Measurements from ENCODE around the gene CCDC158. TPM values are rescaled to one million over a fixed set of nuclear protein-coding genes. Genes with fewer than 3 reads are reported as not detected.

CCDC158 gene
- total RNA-seq, 2 donors from 2014 or later: not detected

DNA sequence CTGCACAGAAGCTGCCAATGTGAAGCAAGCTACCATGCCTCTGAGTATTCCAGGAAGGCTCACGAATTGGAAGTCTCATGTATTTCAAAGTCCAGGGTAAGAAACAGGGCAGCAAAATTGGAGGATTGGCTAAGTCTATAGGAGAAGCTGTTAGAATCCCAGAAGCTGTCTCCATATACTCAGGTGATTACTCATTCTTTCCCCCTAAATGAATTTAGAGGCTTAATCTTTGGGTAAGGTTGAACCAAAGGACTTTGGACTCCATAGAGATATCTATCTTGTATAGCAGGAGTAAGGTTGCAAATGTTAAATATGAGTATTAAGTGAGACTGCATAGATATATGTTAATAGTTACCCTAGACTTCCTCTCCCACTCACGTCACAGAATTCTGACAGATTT lies 78.1 kb downstream of the CCDC158 start:
- Mint-ChIP-seq H3K4me3 (no peak overlapping the region), H3K4me1 (ENCODE audit: low read depth) (no peaks in the 10 kb centered on the region), H3K27ac (no peak overlapping the region), H3K27me3 (ENCODE audit: low read depth) (peaks cover 7% of the 10 kb centered on the region), H3K9me3 (peaks cover 0 to 4% of the 10 kb centered on the region in 2 donors), H3K36me3 (ENCODE audit: insufficient read depth in 2 of 2) (peaks cover 0 to 5% of the 10 kb centered on the region in 2 donors)
- DNase-seq (no peak), ATAC-seq (replicated peaks in 1 of 2) (no peak)

DNA sequence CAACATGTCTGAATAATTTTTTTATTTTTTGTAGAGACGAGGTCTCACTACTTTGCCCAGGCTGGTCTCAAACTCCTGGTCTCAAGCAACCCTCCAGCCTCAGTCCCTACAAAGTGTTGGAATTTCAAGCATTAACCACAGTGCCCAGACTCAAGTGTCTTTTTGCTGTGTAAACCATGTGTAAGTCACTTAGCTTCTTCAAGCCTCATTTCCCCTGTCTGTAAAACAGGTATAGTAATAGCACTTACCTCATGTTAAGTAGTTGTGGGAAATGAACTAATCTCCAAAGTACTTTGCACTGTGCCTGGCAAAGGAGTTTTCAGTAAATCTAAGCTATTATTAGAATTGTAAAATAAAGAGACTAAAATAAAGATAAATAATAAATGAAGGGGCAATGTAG lies 78.8 kb downstream of the CCDC158 start:
- H3K27ac Mint-ChIP-seq: no peak overlapping the region
- H3K27me3 Mint-ChIP-seq (ENCODE audit: low read depth): peaks cover 7% of the 10 kb centered on the region
- H3K9me3 Mint-ChIP-seq: peaks cover 0 to 2% of the 10 kb centered on the region in 2 donors
- no peak for DNase-seq
- ATAC-seq (replicated peaks in 1 of 2): no peak
- H3K4me1 Mint-ChIP-seq (ENCODE audit: low read depth): no peaks in the 10 kb centered on the region
- no peak overlapping the region for H3K4me3 Mint-ChIP-seq
- H3K36me3 Mint-ChIP-seq (ENCODE audit: insufficient read depth in 2 of 2): peaks cover 0 to 1% of the 10 kb centered on the region in 2 donors

GRCh38 chr4:76341063-76341462 lies 79.9 kb downstream of the CCDC158 start:
- H3K27me3 Mint-ChIP-seq (ENCODE audit: low read depth): peaks cover 7% of the 10 kb centered on the region
- H3K9me3 Mint-ChIP-seq: no peaks in the 10 kb centered on the region

DNA sequence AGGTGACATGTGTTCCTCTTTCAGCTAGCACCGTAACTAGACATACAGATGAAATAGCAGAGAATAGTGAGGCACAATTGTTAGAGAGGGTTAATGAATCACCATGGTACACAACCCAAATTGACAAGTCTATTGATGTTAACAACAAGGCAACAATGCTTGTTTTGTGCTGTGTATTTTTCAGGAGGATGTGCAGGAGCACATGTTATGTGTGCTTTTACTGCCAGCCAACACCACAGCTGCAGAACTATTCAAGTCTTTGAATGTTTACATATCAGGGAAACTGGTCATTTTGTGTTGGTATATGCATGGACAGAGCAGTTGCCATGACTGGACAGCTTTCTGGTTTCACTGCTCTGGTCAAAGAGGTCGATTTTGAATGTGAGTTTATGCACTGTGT lies 81.6 kb downstream of the CCDC158 start:
- DNase-seq: no peak
- Mint-ChIP-seq H3K4me1 (ENCODE audit: low read depth) (no peaks in the 10 kb centered on the region), H3K27ac (no peak overlapping the region), H3K4me3 (no peak overlapping the region), H3K36me3 (ENCODE audit: insufficient read depth in 2 of 2) (no peaks in the 10 kb centered on the region), H3K9me3 (no peaks in the 10 kb centered on the region), H3K27me3 (ENCODE audit: low read depth) (peaks cover 5% of the 10 kb centered on the region)
- no peak for ATAC-seq (replicated peaks in 1 of 2)

More at GRCh38 chr4:76341063-76341462, 79.9 kb downstream of the CCDC158 start:
- Mint-ChIP-seq H3K4me1 (ENCODE audit: low read depth) (no peaks in the 10 kb centered on the region), H3K4me3 (no peak overlapping the region), H3K27ac (no peak overlapping the region), H3K36me3 (ENCODE audit: insufficient read depth in 2 of 2) (no peaks in the 10 kb centered on the region)
- DNase-seq (no peak), ATAC-seq (replicated peaks in 1 of 2) (no peak)

DNA sequence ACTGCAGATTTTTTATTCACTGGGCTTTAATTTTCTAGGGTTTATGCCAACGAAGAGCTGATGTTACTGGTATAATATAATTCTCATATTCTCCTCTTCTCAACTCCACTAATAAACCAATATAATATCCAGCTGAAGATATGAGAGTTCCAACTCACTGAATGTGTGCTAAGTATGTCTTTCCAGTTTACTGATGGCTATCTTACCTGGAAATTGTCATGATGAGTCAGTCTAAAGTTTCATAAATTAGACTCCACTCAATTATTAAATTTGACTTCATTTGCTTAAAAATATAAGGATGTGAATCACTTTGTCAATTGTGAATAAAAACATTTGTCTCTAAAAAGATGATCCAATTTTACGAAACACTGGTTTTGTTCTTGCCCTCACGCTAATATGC lies 86.1 kb downstream of the CCDC158 start:
- ATAC-seq (replicated peaks in 1 of 2) (no peak), DNase-seq (no peak)
- Mint-ChIP-seq H3K9me3 (no peaks in the 10 kb centered on the region), H3K36me3 (ENCODE audit: insufficient read depth in 2 of 2) (no peaks in the 10 kb centered on the region), H3K27ac (no peak overlapping the region), H3K27me3 (ENCODE audit: low read depth) (no peaks in the 10 kb centered on the region), H3K4me3 (no peak overlapping the region), H3K4me1 (ENCODE audit: low read depth) (no peaks in the 10 kb centered on the region)

GRCh38 chr4:76326515-76326914 lies 94.4 kb downstream of the CCDC158 start:
- Mint-ChIP-seq H3K27me3 (ENCODE audit: low read depth) (no peaks in the 10 kb centered on the region), H3K27ac (no peak overlapping the region), H3K9me3 (peaks cover 5 to 8% of the 10 kb centered on the region in 2 donors), H3K4me1 (ENCODE audit: low read depth) (no peaks in the 10 kb centered on the region), H3K36me3 (ENCODE audit: insufficient read depth in 2 of 2) (peaks cover 9 to 14% of the 10 kb centered on the region in 2 donors), H3K4me3 (no peak overlapping the region)
- ATAC-seq (replicated peaks in 1 of 2) (no peak), DNase-seq (no peak)

DNA sequence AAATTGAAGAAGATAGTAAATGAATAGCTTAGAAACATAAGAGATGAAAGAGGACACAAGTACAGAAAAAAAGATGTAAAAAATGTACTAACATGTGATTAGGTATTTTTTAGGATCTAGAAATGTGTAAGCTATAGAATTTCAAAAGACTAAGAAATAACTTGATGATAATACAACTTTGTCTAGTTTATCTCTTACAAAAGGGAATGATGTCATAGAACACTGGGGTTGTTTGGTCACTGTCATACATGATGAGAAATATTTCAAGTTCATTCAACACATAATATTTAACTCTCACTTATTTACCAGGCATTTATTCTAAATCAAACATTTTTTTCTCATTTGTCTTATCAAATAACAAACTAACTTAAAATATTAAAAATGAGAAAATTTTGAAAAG lies 95.9 kb downstream of the CCDC158 start:
- H3K36me3 Mint-ChIP-seq (ENCODE audit: insufficient read depth in 2 of 2): peaks cover 9 to 14% of the 10 kb centered on the region in 2 donors
- DNase-seq (no peak), ATAC-seq (replicated peaks in 1 of 2) (no peak)
- peaks cover 11 to 16% of the 10 kb centered on the region in 2 donors for H3K9me3 Mint-ChIP-seq
- no peak overlapping the region for H3K4me3 Mint-ChIP-seq
- no peaks in the 10 kb centered on the region for H3K27me3 Mint-ChIP-seq (ENCODE audit: low read depth)
- no peak overlapping the region for H3K27ac Mint-ChIP-seq
- H3K4me1 Mint-ChIP-seq (ENCODE audit: low read depth): no peaks in the 10 kb centered on the region

DNA sequence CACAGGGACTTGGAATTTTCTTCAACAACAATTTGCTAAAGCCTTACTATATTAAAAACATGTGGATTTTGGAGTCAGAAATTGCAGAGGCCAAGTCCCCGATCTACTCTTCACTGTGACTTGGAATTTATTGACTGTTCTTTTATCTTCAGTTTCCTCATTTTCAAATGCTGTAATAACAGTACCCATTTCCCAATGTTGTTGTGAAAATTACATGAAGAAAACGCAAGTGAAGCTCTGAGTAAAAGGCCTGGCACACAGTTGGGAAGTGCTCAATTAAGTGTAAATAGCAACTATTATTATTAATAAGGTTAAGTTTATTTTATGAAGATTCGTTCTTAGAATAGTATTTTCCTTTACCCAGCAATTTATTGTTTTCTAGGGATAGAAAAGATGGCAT lies 98.7 kb downstream of the CCDC158 start:
- H3K9me3 Mint-ChIP-seq: peaks cover 11 to 14% of the 10 kb centered on the region in 2 donors
- no peak overlapping the region for H3K27ac Mint-ChIP-seq
- no peaks in the 10 kb centered on the region for H3K27me3 Mint-ChIP-seq (ENCODE audit: low read depth)
- H3K4me3 Mint-ChIP-seq: no peak overlapping the region
- DNase-seq (no peak), ATAC-seq (replicated peaks in 1 of 2) (no peak)
- no peaks in the 10 kb centered on the region for H3K4me1 Mint-ChIP-seq (ENCODE audit: low read depth)
- peaks cover 10% of the 10 kb centered on the region in 2 donors for H3K36me3 Mint-ChIP-seq (ENCODE audit: insufficient read depth in 2 of 2)

GRCh38 chr4:76316131-76316530 lies 104.8 kb downstream of the CCDC158 start:
- peaks cover 5 to 8% of the 10 kb centered on the region in 2 donors for H3K36me3 Mint-ChIP-seq (ENCODE audit: insufficient read depth in 2 of 2)
- DNase-seq (no peak), ATAC-seq (replicated peaks in 1 of 2) (no peak)
- H3K9me3 Mint-ChIP-seq: peaks cover 14 to 15% of the 10 kb centered on the region in 2 donors
- no peak overlapping the region for H3K4me3 Mint-ChIP-seq
- no peaks in the 10 kb centered on the region for H3K4me1 Mint-ChIP-seq (ENCODE audit: low read depth)
- no peaks in the 10 kb centered on the region for H3K27me3 Mint-ChIP-seq (ENCODE audit: low read depth)
- H3K27ac Mint-ChIP-seq: no peak overlapping the region

- Mint-ChIP-seq H3K4me1 (ENCODE audit: low read depth) (no peaks in the 10 kb centered on the region), H3K27me3 (ENCODE audit: low read depth) (no peaks in the 10 kb centered on the region)
- no peak for ATAC-seq (replicated peaks in 1 of 2)
Observed at GRCh38 chr4:76315267-76315918, 105.5 kb downstream of the CCDC158 start.

GRCh38 chr4:76313547-76313946 lies 107.4 kb downstream of the CCDC158 start:
- ATAC-seq (replicated peaks in 1 of 2): no peak
- no peak overlapping the region for H3K27ac Mint-ChIP-seq
- peaks cover 14% of the 10 kb centered on the region for H3K27me3 Mint-ChIP-seq (ENCODE audit: low read depth)
- H3K36me3 Mint-ChIP-seq (ENCODE audit: insufficient read depth in 2 of 2): peaks cover 3 to 8% of the 10 kb centered on the region in 2 donors
- H3K4me3 Mint-ChIP-seq: no peak overlapping the region
- no peak for DNase-seq
- peaks cover 5 to 8% of the 10 kb centered on the region in 2 donors for H3K9me3 Mint-ChIP-seq
- H3K4me1 Mint-ChIP-seq (ENCODE audit: low read depth): no peaks in the 10 kb centered on the region

More at GRCh38 chr4:76315267-76315918, 105.5 kb downstream of the CCDC158 start:
- no peak overlapping the region for H3K4me3 Mint-ChIP-seq
- peaks cover 5 to 8% of the 10 kb centered on the region in 2 donors for H3K36me3 Mint-ChIP-seq (ENCODE audit: insufficient read depth in 2 of 2)
- no peak overlapping the region for H3K27ac Mint-ChIP-seq
- DNase-seq: no peak
- H3K9me3 Mint-ChIP-seq: peaks cover 10 to 11% of the 10 kb centered on the region in 2 donors

GRCh38 chr4:76312457-76312856 lies 108.5 kb downstream of the CCDC158 start:
- Mint-ChIP-seq H3K9me3 (peaks cover 5 to 8% of the 10 kb centered on the region in 2 donors), H3K27me3 (ENCODE audit: low read depth) (peaks cover 17% of the 10 kb centered on the region), H3K4me3 (no peak overlapping the region), H3K4me1 (ENCODE audit: low read depth) (no peaks in the 10 kb centered on the region), H3K27ac (no peak overlapping the region), H3K36me3 (ENCODE audit: insufficient read depth in 2 of 2) (peaks cover 2 to 8% of the 10 kb centered on the region in 2 donors)
- ATAC-seq (replicated peaks in 1 of 2): no peak
- DNase-seq: no peak

DNA sequence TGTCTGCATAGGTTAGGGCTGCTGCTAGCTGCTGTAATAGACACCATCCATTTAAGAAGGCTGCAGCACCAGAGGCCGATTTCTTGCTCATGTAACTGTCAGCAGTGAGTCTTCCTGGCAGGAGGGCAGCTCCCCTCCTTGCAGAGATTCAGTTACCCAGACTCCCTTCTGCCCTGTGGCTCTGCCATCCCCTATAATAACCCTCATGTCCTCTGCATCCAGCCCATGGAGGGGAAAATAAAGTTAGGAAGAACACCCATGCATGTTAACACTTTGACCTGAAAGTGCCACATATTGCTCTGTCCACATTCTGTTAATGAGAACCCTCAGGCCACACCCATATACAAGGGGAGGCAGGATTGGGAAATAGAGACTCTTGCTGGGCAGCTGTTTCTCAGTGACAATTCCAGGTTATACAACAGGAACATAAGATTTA lies 109.0 kb downstream of the CCDC158 start:
- DNase-seq (no peak), ATAC-seq (replicated peaks in 1 of 2) (no peak)
- Mint-ChIP-seq H3K9me3 (peaks cover 4 to 5% of the 10 kb centered on the region in 2 donors), H3K27ac (no peak overlapping the region), H3K4me1 (ENCODE audit: low read depth) (no peaks in the 10 kb centered on the region), H3K4me3 (no peak overlapping the region), H3K27me3 (ENCODE audit: low read depth) (peaks cover 17% of the 10 kb centered on the region), H3K36me3 (ENCODE audit: insufficient read depth in 2 of 2) (peaks cover 2 to 8% of the 10 kb centered on the region in 2 donors)

GRCh38 chr4:76310683-76311082 lies 110.3 kb downstream of the CCDC158 start:
- Mint-ChIP-seq H3K9me3 (no peaks in the 10 kb centered on the region), H3K27ac (no peak overlapping the region), H3K36me3 (ENCODE audit: insufficient read depth in 2 of 2) (peaks cover 0 to under 1% of the 10 kb centered on the region in 2 donors), H3K4me1 (ENCODE audit: low read depth) (peaks cover 3% of the 10 kb centered on the region), H3K4me3 (no peak overlapping the region), H3K27me3 (ENCODE audit: low read depth) (peaks cover 23% of the 10 kb centered on the region)
- no peak for ATAC-seq (replicated peaks in 1 of 2)
- DNase-seq: no peak

Measured in activated T-cell treated with anti-CD3 and anti-CD28 coated beads, Interleukin-2, amount 50 U/mL, for 72 hours (primary cell).